ENCODE results near the gene LEPR.

LEPR gene

DNA sequence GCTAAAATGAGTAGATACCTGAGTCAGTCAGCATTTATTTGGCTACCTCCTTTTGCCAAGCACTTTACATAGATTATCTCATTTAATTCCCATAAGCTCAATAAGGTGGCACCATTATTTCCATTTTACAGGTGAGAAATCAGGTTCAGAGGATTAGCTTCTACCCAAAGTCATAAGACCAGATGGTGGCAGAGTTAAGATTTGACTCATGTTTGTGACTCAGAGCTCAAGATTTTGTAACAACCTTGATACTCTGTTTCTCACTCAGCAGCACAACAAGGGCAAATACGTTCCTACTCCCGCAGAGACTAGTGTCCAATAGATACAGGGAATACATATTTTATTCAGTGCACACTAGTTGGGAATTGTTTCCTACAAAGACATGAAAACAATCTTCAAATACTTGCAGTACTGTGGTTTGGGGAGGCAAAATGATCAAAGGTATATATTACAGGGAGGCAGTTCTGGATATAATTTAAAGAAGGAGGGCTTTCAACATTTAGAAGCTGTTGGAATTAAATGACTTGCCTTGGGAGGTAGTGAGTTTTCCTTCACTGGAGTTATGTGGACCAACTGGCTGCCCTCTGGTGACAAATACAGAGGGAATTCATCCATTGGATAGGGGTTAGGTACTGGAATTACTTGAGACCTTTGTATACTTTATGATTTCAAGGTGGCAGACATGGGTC lies 3.6 kb downstream of the LEPR start:
- Histone ChIP-seq H3K36me3 (ENCODE audit: insufficient read depth, low read length) (peaks cover 18% of the 10 kb centered on the region; the same call in 1 of the 2 replicates), H3K9me3 (ENCODE audit: low read depth, low read length) (no peaks in the 10 kb centered on the region), H3K27ac (no peak overlapping the region), H3K9ac (ENCODE audit: insufficient read length) (no peak overlapping the region), H3K4me3 (no peak overlapping the region)
- no peak for DNase-seq (ENCODE audit: low read depth, low spot score)
- TF ChIP-seq FOXP2 (optimal IDR thresholded peaks at IDR 0.05; ENCODE audit: control extremely low read depth, extremely low read length, insufficient read depth) (no peak), POLR2AphosphoS5 (IDR thresholded peaks at IDR 0.05; ENCODE audit: borderline replicate concordance, low read depth, low read length) (no peak), EZH2 (IDR thresholded peaks at IDR 0.05) (no peak)

DNA sequence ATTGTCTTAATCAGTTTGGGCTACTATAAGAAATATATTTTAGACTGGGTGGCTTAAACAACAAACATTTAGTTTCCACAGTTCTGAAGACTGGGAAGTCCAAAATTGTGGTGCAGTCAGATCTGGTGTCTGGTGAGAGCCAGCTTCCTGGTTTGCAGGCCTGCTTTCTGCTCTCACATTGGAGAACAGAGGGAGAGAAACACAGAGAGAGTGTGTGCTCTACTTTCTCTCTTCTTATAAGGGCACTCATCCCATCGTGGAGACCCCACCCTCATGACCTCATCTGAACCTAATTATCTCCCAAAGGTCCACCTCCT lies 4.1 kb downstream of the LEPR start:
- H3K4me3 ChIP-seq: no peak overlapping the region
- H3K27ac ChIP-seq: no peak overlapping the region
- TF ChIP-seq POLR2AphosphoS5 (IDR thresholded peaks at IDR 0.05; ENCODE audit: borderline replicate concordance, low read depth, low read length) (no peak), FOXP2 (optimal IDR thresholded peaks at IDR 0.05; ENCODE audit: control extremely low read depth, extremely low read length, insufficient read depth) (no peak), EZH2 (IDR thresholded peaks at IDR 0.05) (no peak)

DNA sequence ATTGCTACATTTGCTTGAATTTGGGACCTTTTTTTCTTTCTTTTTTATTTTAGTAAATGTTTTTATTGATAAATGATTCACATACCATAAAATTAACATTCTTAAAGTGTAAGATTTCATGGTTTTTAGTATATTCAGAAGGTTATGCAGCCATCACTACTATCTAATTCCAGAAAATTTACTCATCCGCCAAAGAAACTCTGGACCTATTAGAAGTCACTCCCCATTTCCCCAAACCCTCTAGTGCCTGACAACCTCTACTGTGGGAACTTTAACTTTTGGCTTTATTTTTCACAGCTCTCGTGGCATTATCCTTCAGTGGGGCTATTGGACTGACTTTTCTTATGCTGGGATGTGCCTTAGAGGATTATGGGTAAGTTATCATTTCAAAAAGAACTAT lies 4.5 kb downstream of the LEPR start:
- TF ChIP-seq FOXP2 (optimal IDR thresholded peaks at IDR 0.05; ENCODE audit: control extremely low read depth, extremely low read length, insufficient read depth) (no peak), EZH2 (IDR thresholded peaks at IDR 0.05) (no peak), POLR2AphosphoS5 (IDR thresholded peaks at IDR 0.05; ENCODE audit: borderline replicate concordance, low read depth, low read length) (no peak)
- DNase-seq (ENCODE audit: low read depth, low spot score): no peak
- no peak overlapping the region for H3K27ac ChIP-seq
- H3K9me3 ChIP-seq (ENCODE audit: low read depth, low read length): no peaks in the 10 kb centered on the region
- peaks cover 18% of the 10 kb centered on the region for H3K36me3 ChIP-seq (ENCODE audit: insufficient read depth, low read length)
- no peak overlapping the region for H3K9ac ChIP-seq (ENCODE audit: insufficient read length)
- no peak overlapping the region for H3K4me3 ChIP-seq

More for the DNA sequence above, 4.1 kb downstream of the LEPR start:
- H3K9ac ChIP-seq (ENCODE audit: insufficient read length): no peak overlapping the region
- peaks cover 18% of the 10 kb centered on the region; the same call in 1 of the 2 replicates for H3K36me3 ChIP-seq (ENCODE audit: insufficient read depth, low read length)
- DNase-seq (ENCODE audit: low read depth, low spot score): no peak
- no peaks in the 10 kb centered on the region for H3K9me3 ChIP-seq (ENCODE audit: low read depth, low read length)

- DNase-seq (ENCODE audit: low read depth, low spot score): no peak
- H3K4me3 ChIP-seq: no peak overlapping the region
- H3K36me3 ChIP-seq (ENCODE audit: insufficient read depth, low read length): peaks cover 18% of the 10 kb centered on the region
- no peak overlapping the region for H3K9ac ChIP-seq (ENCODE audit: insufficient read length)
- no peak overlapping the region for H3K27ac ChIP-seq
- no peaks in the 10 kb centered on the region for H3K9me3 ChIP-seq (ENCODE audit: low read depth, low read length)
- TF ChIP-seq POLR2AphosphoS5 (IDR thresholded peaks at IDR 0.05; ENCODE audit: borderline replicate concordance, low read depth, low read length) (no peak), FOXP2 (optimal IDR thresholded peaks at IDR 0.05; ENCODE audit: control extremely low read depth, extremely low read length, insufficient read depth) (no peak), EZH2 (IDR thresholded peaks at IDR 0.05) (no peak)
Observed at GRCh38 chr1:65425697-65426096, 5.2 kb downstream of the LEPR start.

DNA sequence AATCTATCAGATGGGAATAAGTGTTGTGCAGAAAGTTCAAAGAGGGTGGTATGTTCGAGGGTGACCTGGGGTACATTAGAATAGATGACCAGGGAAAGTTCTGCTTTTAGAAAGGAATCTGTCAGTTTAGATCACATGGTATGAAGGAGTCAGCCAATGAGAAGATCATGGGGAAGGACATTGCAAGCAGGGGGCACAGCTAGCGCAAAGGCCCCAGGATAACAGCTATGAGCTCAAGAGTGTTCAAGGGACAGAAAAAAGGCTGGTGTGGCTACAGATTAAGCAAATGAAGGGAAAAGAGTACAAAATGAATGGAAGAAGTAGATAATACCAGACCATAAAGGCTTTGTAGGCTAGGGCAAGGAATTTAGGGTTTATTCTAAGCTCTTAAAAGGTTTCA lies 8.6 kb downstream of the LEPR start:
- Histone ChIP-seq H3K9ac (ENCODE audit: insufficient read length) (no peak overlapping the region), H3K9me3 (ENCODE audit: low read depth, low read length) (no peaks in the 10 kb centered on the region), H3K36me3 (ENCODE audit: insufficient read depth, low read length) (peaks cover 23% of the 10 kb centered on the region), H3K27ac (no peak overlapping the region), H3K4me3 (no peak overlapping the region)
- no peak for DNase-seq (ENCODE audit: low read depth, low spot score)
- TF ChIP-seq POLR2AphosphoS5 (IDR thresholded peaks at IDR 0.05; ENCODE audit: borderline replicate concordance, low read depth, low read length) (no peak), FOXP2 (optimal IDR thresholded peaks at IDR 0.05; ENCODE audit: control extremely low read depth, extremely low read length, insufficient read depth) (no peak), EZH2 (IDR thresholded peaks at IDR 0.05) (no peak)

DNA sequence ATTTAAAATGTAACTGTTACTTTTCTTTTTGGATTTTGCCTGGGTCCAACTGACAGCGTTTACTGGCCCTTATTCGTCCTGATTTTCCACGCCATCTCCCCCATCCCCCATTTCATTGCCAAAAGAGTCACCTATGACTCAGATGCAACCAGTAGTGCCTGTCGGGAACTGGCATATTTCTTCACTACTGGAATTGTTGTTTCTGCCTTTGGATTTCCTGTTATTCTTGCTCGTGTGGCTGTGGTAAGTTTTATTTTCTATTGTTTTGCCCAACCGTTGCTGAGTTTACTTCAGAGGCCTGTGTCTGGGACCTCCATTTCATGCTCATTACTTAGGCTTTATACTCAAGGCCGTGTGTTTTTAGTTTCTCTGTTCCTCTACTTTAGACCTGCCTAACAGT lies 9.3 kb downstream of the LEPR start:
- no peaks in the 10 kb centered on the region for H3K9me3 ChIP-seq (ENCODE audit: low read depth, low read length)
- H3K4me3 ChIP-seq: no peak overlapping the region
- DNase-seq (ENCODE audit: low read depth, low spot score): no peak
- no peak overlapping the region for H3K9ac ChIP-seq (ENCODE audit: insufficient read length)
- no peak for TF ChIP-seq FOXP2 (optimal IDR thresholded peaks at IDR 0.05; ENCODE audit: control extremely low read depth, extremely low read length, insufficient read depth)
- no peak for TF ChIP-seq POLR2AphosphoS5 (IDR thresholded peaks at IDR 0.05; ENCODE audit: borderline replicate concordance, low read depth, low read length)
- TF ChIP-seq EZH2 (IDR thresholded peaks at IDR 0.05): no peak
- peaks cover 26% of the 10 kb centered on the region for H3K36me3 ChIP-seq (ENCODE audit: insufficient read depth, low read length)
- H3K27ac ChIP-seq: no peak overlapping the region

DNA sequence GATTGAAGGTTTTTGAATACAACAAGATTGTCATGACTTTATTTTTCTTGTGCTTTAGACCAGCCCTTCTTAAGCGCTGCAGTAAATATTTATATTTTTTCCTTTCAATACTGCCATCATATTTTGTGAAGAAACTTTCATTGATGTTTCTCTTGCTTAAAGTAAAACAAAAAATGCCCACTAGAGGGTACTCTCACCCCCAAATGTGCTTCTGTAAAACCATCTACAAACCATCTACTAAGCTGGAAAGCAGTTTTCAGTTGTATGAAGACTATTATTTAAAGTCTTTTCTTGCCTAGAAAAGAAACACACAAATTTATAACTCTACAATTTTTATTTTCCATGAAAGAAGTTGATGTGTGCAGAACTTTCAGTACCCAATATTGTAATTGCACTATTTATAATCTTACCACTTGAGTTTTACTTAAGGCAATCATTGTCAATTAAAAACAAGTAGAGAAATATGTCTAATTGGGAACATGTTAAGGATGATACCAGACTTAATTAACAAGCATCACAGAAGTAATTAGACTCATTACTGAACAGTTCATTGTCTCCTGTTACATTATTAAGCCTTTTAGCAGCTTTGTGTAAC lies 10.7 kb downstream of the LEPR start:
- no peak for TF ChIP-seq FOXP2 (optimal IDR thresholded peaks at IDR 0.05; ENCODE audit: control extremely low read depth, extremely low read length, insufficient read depth)
- no peak for TF ChIP-seq EZH2 (IDR thresholded peaks at IDR 0.05)
- no peak for TF ChIP-seq POLR2AphosphoS5 (IDR thresholded peaks at IDR 0.05; ENCODE audit: borderline replicate concordance, low read depth, low read length)
- H3K9me3 ChIP-seq (ENCODE audit: low read depth, low read length): no peaks in the 10 kb centered on the region
- H3K27ac ChIP-seq: no peak overlapping the region
- H3K4me3 ChIP-seq: no peak overlapping the region
- DNase-seq (ENCODE audit: low read depth, low spot score): peak; percentile 56
- no peak overlapping the region for H3K9ac ChIP-seq (ENCODE audit: insufficient read length)
- peaks cover 16% of the 10 kb centered on the region for H3K36me3 ChIP-seq (ENCODE audit: insufficient read depth, low read length)

GRCh38 chr1:65432918-65433317 lies 12.4 kb downstream of the LEPR start:
- Histone ChIP-seq H3K9ac (ENCODE audit: insufficient read length) (no peak overlapping the region), H3K9me3 (ENCODE audit: low read depth, low read length) (no peaks in the 10 kb centered on the region), H3K27ac (no peak overlapping the region), H3K4me3 (no peak overlapping the region), H3K36me3 (ENCODE audit: insufficient read depth, low read length) (peaks cover 9% of the 10 kb centered on the region; the same call in 1 of the 2 replicates)
- no peak for DNase-seq (ENCODE audit: low read depth, low spot score)
- TF ChIP-seq EZH2 (IDR thresholded peaks at IDR 0.05) (no peak), POLR2AphosphoS5 (IDR thresholded peaks at IDR 0.05; ENCODE audit: borderline replicate concordance, low read depth, low read length) (no peak), FOXP2 (optimal IDR thresholded peaks at IDR 0.05; ENCODE audit: control extremely low read depth, extremely low read length, insufficient read depth) (no peak)

Measured in SK-N-MC (cell line).